ENCODE measurements around the gene OSBPL2.

The OSBPL2 gene

DNA sequence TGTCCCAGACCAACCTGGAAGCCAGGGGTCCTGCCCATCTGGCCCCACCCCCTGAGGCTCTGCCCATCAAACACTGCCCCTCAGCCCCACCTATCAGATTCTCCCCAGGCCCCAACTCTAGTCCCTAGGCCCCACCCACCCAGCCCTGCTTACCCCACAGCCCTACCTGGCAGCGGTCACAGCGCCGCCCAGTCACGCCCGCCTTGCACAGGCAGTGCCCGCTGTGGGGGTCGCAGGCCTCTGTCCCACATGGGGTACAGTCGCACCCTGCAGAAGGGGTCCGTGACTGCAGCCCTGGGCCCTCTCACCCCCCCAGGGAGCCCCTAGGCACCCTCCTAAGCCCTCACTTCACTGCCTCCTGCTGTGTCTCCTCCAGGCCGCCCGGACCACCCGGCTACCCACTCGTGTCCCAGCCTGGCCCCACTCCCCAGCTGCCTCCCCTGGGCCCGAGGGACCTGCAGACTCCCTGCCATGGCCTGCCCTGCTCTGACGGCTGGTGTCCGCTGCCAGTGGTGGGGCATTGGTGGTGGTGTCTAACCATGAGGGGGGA is 84.2 kb downstream of the OSBPL2 start:
- Mint-ChIP-seq H3K27me3 (no peaks in the 10 kb centered on the region), H3K4me3 (no peak overlapping the region), H3K4me1 (ENCODE audit: low read depth in 2 of 2) (peaks cover 0 to 1% of the 10 kb centered on the region in 2 donors), H3K27ac (no peak overlapping the region), H3K9me3 (no peaks in the 10 kb centered on the region), H3K36me3 (ENCODE audit: insufficient read depth) (no peaks in the 10 kb centered on the region)
- DNase-seq (no peak), ATAC-seq (replicated peaks) (no peak)

DNA sequence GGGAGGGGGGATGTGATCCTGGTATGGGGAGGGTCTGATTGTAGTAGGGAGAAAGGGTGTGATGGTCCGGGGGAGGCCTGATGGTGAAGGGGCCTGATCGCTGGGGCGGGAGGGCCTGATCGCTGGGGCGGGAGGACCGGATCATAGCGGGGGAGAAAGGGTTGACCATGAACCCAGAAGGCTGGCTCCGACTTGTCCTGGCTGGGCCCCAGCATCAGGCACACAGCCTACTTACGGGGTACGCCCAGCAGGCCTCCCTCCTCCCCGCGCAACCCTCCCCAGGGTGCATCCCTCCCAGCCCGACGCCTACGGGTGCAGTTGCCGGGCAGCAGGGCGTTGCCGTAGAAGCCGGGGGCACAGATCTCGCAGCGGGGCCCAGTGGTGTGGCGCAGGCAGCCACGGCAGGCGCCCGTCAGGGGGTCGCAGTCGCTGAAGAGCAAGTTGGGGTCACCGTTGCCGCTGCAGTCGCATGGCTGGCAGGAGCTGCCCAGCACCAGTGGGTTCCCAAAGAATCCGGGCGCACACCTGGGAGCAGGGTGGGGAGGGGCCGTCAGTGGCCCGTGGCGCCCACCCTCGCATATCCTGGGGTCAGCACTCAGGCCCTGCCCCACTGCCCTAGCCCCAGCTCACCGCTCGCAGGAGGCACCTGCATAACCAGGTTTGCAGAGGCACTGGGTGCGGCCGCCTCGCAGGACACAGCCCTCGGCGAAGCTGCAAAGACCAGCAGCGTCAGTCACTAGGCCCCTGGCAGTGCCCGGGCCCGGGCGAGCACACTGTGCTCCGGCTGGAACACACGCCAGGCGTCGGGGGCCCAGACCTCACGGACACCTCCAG is 85.0 kb downstream of the OSBPL2 start:
- Mint-ChIP-seq H3K4me1 (ENCODE audit: low read depth in 2 of 2) (peaks cover 0 to 1% of the 10 kb centered on the region in 2 donors), H3K27ac (no peak overlapping the region), H3K9me3 (no peaks in the 10 kb centered on the region), H3K4me3 (no peak overlapping the region), H3K36me3 (ENCODE audit: insufficient read depth) (no peaks in the 10 kb centered on the region), H3K27me3 (no peaks in the 10 kb centered on the region)
- ATAC-seq (replicated peaks) (no peak), DNase-seq (no peak)

DNA sequence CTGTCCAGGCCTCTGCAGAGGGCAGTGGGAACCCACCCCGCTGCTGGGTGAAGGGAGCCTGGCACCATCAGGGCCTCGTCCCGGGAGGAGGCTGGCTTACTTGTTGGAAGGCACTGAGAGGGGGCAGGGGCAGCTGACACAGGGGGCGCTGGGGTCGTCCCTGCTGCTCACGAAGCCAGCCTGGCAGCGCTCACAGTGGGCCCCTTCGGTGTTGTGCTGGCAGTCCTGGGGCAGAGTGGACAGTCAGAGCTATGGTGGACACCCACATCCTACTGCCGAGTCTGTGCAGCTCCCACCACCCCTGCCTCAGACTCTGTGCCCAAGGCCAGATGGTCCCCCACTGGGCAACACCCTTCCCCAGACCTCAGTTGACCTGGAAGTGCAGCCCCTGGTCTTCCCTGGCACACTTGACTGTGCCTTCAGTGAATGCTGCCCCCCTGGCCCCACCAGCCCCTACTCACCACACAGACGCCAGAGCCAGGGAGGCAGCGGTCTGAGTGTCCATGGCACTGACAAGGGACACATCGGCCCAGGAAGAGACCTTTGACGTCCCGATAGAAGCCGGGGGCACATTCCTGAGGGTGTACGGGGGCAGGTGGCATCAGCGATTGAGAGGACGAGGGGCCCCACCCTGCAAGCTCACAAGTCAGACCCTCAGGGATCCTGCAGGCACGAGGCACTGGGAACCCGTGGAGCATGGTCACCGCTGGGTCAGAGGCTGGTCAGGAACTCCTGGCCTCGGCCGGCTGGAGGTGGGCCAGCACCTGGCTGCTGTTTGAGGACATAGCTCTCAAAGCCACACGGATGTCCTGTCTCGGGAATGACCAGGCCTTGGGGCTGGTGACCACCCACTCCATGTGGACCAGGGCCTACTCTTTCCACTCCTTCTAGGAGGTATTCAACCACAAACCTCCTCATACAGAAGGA is 85.9 kb downstream of the OSBPL2 start:
- Mint-ChIP-seq H3K4me1 (ENCODE audit: low read depth in 2 of 2) (peaks cover 0 to 1% of the 10 kb centered on the region in 2 donors), H3K4me3 (no peak overlapping the region), H3K36me3 (ENCODE audit: insufficient read depth) (no peaks in the 10 kb centered on the region), H3K27ac (no peak overlapping the region), H3K9me3 (no peaks in the 10 kb centered on the region), H3K27me3 (no peaks in the 10 kb centered on the region)
- no peak for DNase-seq
- ATAC-seq (replicated peaks) = no peak

DNA sequence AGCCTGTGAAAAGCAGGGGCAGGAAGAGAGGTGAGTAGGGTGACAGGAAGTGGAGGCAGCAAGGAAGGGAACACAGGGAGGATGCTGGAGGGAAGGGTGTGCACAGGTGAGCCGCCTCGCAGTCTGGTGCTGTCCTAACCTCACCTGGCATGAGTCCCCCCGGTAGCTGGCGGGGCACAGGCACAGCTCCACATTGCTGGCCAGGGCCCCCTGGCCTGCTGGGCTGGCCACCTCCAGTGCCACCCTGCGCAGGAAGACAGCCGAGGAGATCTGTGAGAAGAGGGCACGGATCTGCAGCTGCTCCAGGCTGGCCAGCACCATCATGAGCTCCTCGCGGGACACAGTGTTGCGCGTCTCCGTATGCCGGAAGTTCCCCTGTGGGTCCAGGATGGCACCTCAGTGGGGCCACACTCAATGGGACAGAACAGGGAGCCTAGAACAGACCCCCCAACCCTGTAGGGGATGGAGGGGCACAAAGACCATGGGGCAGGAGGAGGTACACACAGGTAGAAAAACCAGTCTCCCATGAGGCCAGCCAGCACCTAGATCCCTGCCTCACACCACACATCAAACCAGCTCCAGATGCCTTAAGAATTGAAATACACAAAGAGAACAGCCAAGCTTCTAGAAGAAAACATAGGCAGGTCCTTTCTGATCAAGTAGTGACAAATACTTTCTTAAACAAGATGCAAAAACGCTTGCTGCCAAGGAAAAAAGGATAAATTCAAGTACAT is 87.0 kb downstream of the OSBPL2 start:
- H3K27me3 Mint-ChIP-seq = no peaks in the 10 kb centered on the region
- no peak overlapping the region for H3K27ac Mint-ChIP-seq
- no peaks in the 10 kb centered on the region for H3K9me3 Mint-ChIP-seq
- H3K4me3 Mint-ChIP-seq = no peak overlapping the region
- no peaks in the 10 kb centered on the region for H3K36me3 Mint-ChIP-seq (ENCODE audit: insufficient read depth)
- ATAC-seq (replicated peaks) (no peak), DNase-seq (no peak)
- peaks cover 0 to 1% of the 10 kb centered on the region in 2 donors for H3K4me1 Mint-ChIP-seq (ENCODE audit: low read depth in 2 of 2)

DNA sequence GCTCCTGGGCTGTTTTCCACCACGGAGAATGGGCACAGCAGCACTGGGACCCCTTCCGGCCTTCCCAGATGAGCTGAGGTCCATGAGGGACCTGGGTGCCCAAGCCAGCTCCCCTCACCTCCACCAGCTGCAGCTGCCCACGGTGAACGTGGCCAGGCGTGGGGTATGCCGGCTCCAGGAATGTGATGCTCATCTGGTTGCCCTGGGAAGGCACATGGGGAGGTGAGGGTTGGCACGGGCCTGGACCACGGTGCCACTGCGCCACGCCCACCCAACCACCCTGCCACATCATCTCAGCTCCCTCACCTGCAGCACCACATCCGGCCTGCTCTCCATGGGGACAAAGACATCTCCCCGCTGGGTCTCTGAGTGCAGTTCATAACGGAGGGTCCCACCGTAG is 88.2 kb downstream of the OSBPL2 start:
- DNase-seq = no peak
- Mint-ChIP-seq H3K27me3 (no peaks in the 10 kb centered on the region), H3K36me3 (ENCODE audit: insufficient read depth) (no peaks in the 10 kb centered on the region), H3K4me3 (no peak overlapping the region), H3K9me3 (no peaks in the 10 kb centered on the region), H3K27ac (no peak overlapping the region), H3K4me1 (ENCODE audit: low read depth in 2 of 2) (no peaks in the 10 kb centered on the region)
- ATAC-seq (replicated peaks) = no peak

DNA sequence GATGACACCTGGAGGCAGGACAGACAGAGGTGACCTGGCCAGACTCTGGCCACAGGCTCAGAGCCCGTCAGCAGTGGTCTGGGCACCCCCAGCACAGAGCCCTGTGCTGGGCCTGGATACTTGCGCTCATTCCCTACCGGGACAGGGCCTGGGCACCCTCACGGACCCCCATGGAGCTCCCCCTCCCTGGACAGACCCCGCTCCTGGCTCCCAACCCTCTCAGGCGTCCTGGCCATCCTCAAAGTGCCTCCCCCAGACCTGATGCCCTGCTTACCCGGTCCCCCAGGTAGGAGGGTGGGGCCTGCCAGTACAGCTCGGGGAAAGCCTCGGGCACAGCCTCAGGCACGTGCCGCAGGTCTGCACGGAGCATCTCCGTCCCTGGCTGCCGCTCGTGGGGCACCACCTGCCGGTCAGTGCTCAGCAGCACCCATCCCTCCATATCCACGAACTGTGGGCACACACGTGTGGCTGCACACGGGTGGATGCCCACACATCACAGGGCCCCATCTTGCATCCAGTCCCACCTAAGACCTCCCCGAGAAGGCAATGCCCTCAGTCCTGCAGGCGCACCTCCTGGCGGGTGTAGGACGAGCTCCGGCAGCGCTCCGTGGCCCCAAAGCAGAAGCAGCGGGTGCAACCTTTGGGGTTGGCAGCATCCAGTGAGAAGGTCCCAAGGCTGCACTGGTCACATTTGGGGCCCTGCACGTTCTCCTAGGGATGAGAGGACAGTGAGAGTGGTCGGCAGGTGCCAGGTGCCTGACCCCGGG is 88.8 kb downstream of the OSBPL2 start:
- no peaks in the 10 kb centered on the region for H3K9me3 Mint-ChIP-seq
- ATAC-seq (replicated peaks) = no peak

DNA sequence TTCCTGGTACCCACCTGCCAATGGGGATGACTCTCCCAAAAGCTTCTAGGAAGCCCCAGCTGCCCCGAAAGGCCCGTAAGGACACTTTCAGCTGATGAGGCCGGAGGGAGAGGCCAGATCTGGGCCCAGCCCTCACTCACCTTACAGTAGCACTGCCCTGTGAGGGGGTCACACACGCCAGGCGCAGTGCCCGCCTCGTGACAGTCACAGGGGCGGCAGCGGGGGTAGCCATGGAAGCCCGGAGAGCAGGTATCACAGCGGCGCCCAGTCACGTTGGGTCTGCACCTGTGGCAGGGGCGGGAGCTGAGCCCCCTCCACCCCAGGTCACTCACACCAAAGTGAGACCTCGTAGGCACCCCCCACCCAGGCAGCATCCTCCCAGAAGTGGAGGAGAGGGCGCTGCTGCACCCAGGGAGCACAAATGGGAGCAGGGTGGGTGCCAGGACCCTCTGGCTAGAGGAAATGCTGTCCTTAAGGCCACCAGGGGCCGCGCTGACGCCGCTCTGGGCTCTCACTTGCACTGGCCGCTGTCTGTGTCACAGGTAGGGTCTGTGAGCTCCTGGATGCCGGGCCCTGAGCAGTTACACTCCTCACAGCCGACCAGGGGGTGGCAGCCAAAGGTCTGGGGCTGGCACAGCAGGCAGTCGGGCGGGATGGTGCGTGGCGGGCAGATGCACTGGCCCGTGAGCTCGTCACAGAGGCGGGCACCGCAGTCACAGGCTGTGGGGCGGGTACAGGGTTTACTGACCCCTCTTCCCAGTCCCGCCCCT is 89.6 kb downstream of the OSBPL2 start:
- Mint-ChIP-seq H3K27me3 (no peaks in the 10 kb centered on the region), H3K9me3 (no peaks in the 10 kb centered on the region), H3K36me3 (ENCODE audit: insufficient read depth) (no peaks in the 10 kb centered on the region), H3K4me3 (no peak overlapping the region), H3K27ac (no peak overlapping the region), H3K4me1 (ENCODE audit: low read depth in 2 of 2) (no peaks in the 10 kb centered on the region)
- DNase-seq (no peak), ATAC-seq (replicated peaks) (no peak)

More for the DNA sequence above, 88.8 kb downstream of the OSBPL2 start:
- no peaks in the 10 kb centered on the region for H3K27me3 Mint-ChIP-seq
- H3K36me3 Mint-ChIP-seq (ENCODE audit: insufficient read depth) = no peaks in the 10 kb centered on the region
- H3K4me1 Mint-ChIP-seq (ENCODE audit: low read depth in 2 of 2) = no peaks in the 10 kb centered on the region
- no peak overlapping the region for H3K4me3 Mint-ChIP-seq
- no peak for DNase-seq
- H3K27ac Mint-ChIP-seq = no peak overlapping the region

DNA sequence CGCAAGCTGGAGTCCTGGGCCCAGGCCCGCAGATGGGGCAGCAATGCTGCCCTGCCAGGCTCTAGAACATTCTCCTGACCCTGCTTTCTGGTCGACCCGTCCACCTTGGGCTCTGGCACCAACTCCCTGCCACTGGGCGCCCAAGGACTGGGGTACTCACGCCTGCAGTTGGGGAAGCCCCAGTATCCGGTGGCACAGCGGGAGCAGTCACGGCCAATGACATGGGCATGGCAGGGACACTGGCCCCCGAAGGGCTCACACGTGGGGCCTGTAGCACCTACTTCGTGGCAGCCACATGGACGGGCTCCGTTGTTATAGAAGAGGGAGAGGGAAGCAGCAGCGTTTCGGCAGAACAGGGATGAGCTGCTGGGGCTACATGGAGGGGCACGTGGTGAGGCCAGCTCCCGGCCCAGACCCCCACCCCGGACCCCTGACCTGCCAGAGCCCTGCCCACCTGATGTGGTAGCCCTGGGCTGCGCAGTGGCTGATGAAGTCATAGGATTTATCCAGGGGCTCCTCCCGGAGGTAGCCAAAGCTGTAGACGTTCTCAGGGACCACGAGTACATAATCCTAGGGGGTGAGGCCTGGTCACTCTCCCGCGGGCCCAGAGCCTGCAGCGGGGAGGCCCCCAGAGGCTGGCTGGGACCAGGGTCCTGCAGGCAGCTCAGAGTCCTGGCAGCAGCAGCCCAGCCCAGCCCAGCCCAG is 90.5 kb downstream of the OSBPL2 start:
- DNase-seq = no peak
- Mint-ChIP-seq H3K4me3 (no peak overlapping the region), H3K36me3 (ENCODE audit: insufficient read depth) (no peaks in the 10 kb centered on the region), H3K9me3 (no peaks in the 10 kb centered on the region), H3K27me3 (no peaks in the 10 kb centered on the region), H3K27ac (no peak overlapping the region), H3K4me1 (ENCODE audit: low read depth in 2 of 2) (no peaks in the 10 kb centered on the region)
- ATAC-seq (replicated peaks) = no peak

DNA sequence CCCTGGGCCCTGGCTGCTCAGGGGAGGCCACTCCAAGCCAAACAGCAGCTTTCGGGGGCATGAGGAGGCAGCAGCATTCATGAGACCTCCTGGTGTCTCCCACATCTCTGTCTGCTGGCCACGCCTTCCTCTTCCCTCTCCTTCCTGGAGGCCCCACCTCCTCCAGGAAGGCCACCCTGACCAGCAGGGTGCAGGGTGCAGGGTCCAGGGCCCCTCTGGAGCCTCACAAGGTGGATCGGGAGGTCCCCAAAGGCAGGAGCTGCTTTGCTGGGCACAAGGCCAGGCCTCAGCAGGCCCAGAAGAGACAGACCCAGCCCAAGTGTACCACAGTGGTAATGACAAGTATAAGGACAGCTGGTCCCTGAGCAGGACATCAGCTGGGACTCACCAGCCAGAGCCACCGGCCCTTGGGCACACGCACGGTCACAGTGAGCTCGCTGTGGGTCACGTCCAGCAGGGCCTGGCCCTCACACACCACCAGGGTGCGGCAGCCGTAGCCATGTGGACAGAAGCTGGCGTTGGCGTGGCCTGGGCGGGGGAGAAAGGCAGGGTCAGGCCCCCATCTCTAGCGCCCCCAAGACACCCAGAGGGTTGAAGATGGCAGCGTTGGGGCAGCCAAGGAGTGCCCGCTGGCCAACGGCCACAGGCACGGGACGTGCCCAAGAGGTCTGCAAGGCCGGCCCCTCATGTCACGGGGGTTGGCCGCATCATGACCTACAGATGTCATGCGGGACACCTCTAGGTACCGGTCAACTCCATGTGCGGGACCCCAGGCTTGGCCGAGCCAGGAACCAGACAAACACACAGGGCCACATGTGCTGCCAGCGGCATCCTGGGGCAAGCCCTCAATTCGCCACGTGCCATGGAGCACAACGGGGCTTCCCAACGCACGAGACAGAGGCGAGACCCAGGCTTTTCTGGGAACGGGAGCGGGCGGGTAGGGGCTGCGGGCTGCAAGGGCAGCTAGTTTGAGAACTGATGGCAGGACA is 91.4 kb downstream of the OSBPL2 start:
- H3K27ac Mint-ChIP-seq = no peak overlapping the region
- H3K36me3 Mint-ChIP-seq (ENCODE audit: insufficient read depth) = no peaks in the 10 kb centered on the region
- no peaks in the 10 kb centered on the region for H3K27me3 Mint-ChIP-seq
- H3K9me3 Mint-ChIP-seq = no peaks in the 10 kb centered on the region
- no peaks in the 10 kb centered on the region for H3K4me1 Mint-ChIP-seq (ENCODE audit: low read depth in 2 of 2)
- ATAC-seq (replicated peaks) (no peak), DNase-seq (no peak)
- H3K4me3 Mint-ChIP-seq = no peak overlapping the region

DNA sequence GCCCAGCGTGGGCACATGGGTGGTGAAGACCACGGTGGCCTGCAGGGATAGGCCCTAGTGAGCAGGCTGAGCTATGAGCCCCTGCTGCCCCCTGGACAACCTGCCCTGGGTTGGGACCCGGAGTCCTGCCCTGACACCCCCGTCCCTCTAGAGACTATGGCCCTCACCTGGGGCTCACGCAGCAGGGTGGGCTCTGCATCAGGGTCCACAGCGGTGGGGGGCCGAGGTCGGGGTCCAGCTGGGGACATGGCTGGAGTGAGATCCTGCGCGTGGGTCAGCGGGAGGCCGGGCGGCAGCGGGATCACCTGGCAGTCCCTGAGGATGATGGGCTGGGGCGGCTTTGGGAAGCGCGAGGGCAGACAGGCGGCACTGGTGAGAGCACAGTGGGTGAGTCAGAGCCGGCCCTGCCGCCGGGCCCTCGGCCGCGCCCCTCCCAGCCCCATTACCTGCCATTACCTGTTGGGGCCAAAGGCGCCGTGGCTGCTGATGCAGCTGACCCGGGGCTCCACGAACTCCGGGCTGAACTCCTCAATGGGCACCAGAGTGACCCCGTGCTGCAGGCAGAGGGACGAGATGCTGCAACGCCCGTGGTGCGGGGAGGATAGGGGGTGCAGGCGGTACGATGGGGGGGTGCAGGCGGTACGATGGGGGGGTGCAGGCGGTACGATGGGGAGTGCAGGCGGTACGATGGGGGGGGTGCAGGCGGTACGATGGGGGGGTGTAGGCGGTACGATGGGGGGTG is 92.4 kb downstream of the OSBPL2 start:
- ATAC-seq (replicated peaks) (no peak), DNase-seq (no peak)
- H3K27ac Mint-ChIP-seq = no peak overlapping the region
- peaks cover 0 to 1% of the 10 kb centered on the region in 2 donors for H3K4me1 Mint-ChIP-seq (ENCODE audit: low read depth in 2 of 2)
- no peak overlapping the region for H3K4me3 Mint-ChIP-seq
- no peaks in the 10 kb centered on the region for H3K36me3 Mint-ChIP-seq (ENCODE audit: insufficient read depth)
- no peaks in the 10 kb centered on the region for H3K9me3 Mint-ChIP-seq
- peaks cover 4 to 5% of the 10 kb centered on the region in 2 donors for H3K27me3 Mint-ChIP-seq

Measured in effector memory CD8-positive, alpha-beta T cell (primary cell).